SJCRH30 (cell line): Measurements from ENCODE around the gene PBX3. TPM values are rescaled to one million over a fixed set of nuclear protein-coding genes. Genes with fewer than 3 reads are reported as not detected.
"Not testable (repeated sequence)": the region's sequence is repeated elsewhere in the genome, so short reads cannot be mapped to it uniquely, and the experiment has no call there.

ENCODE experiments used
- DNase-seq, 2 experiments: peaks; one replicate each; pipeline ENCODE4 v3.0.0-alpha.2; 2015 to 2020
- H3K27ac ChIP-seq: fragments of 250-450 bp; sonication (Bioruptor Pico); 2 replicates; pipeline ENCODE4 v1.5.1; 2020; ENCODE audit warnings: mild to moderate bottlenecking, moderate library complexity
- H3K27me3 ChIP-seq: fragments of 250-450 bp; sonication (Bioruptor Pico); 2 replicates; pipeline ENCODE4 v1.5.1; 2020; ENCODE audit warnings: mild to moderate bottlenecking, moderate library complexity
- H3K36me3 ChIP-seq: fragments of 250-450 bp; sonication (Bioruptor Pico); 2 replicates; pipeline ENCODE4 v1.5.1; 2020; ENCODE audit warnings: mild to moderate bottlenecking, moderate library complexity
- H3K4me1 ChIP-seq: fragments of 250-450 bp; sonication (Bioruptor Pico); 2 replicates; pipeline ENCODE4 v1.5.1; 2020; ENCODE audit warnings: mild to moderate bottlenecking, moderate library complexity
- H3K4me3 ChIP-seq: fragments of 250-450 bp; sonication (Bioruptor Pico); 2 replicates; pipeline ENCODE4 v1.5.1; 2020; ENCODE audit warnings: mild to moderate bottlenecking, moderate library complexity
- H3K9me3 ChIP-seq: fragments of 250-450 bp; sonication (Bioruptor Pico); replicated peaks from 2 replicates; pipeline ENCODE4 v1.5.1; 2020; ENCODE audit warnings: mild to moderate bottlenecking, moderate library complexity
- total RNA-seq: library from RNA; depleted of rRNA; stranded (reverse); fragments of >200 nt; shearing (Covaris generic); gene quantifications from 2 replicates; pipeline ENCODE4 v1.2.3, GENCODE V29; 2014

The PBX3 gene
- total RNA-seq, 1 experiment from 2014 or later: 75.9 TPM

DNA sequence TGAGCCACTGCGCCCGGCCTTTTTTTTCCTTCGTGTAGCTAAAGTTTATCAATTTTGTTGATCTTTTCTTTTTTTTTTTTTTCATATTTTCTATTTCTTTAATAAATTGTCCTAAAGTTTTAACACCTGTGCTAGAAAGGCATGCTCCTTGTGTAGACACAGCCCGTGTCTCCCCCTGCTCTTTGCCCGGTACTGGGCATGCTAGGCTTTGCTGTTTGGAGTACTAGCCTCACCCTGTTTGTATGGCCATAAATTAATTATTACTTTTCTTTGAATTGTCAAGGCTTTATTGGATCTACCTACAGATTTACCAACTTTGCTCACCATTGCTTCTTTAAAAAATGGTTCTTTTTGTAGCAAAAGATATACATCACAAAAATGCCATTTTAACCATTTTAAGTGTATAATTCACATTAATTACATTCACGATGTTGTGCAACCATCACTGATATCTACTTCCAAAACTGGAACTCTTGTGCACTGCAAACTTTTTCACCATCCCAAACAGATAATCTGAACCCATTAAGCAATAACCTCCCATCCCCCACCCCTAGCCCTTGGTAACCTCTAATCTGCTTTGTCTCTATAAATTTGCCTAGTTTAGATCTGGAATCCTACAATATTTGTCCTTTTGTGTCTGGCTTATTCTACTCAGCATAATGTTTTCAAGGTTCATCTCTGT lies 31.5 kb downstream of the PBX3 start:
- DNase-seq, H3K4me3 ChIP-seq: not testable (repeated sequence)

DNA sequence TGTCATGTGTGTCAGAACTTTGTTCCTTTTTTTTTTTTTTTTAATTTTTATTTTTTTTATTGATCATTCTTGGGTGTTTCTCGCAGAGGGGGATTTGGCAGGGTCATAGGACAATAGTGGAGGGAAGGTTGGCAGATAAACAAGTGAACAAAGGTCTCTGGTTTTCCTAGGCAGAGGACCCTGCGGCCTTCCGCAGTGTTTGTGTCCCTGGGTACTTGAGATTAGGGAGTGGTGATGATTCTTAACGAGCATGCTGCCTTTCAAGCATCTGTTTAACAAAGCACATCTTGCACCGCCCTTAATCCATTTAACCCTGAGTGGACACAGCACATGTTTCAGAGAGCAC lies 32.0 kb downstream of the PBX3 start:
- not testable (repeated sequence) for DNase-seq, H3K27me3 ChIP-seq

More for the DNA sequence above, 31.5 kb downstream of the PBX3 start:
- Histone ChIP-seq H3K36me3 (peaks cover 38% of the 10 kb centered on the region), H3K9me3 (peaks cover 16% of the 10 kb centered on the region; the same call in 1 of the 2 replicates)
- H3K4me1 ChIP-seq, H3K27ac ChIP-seq, H3K27me3 ChIP-seq: not testable (repeated sequence)

DNA sequence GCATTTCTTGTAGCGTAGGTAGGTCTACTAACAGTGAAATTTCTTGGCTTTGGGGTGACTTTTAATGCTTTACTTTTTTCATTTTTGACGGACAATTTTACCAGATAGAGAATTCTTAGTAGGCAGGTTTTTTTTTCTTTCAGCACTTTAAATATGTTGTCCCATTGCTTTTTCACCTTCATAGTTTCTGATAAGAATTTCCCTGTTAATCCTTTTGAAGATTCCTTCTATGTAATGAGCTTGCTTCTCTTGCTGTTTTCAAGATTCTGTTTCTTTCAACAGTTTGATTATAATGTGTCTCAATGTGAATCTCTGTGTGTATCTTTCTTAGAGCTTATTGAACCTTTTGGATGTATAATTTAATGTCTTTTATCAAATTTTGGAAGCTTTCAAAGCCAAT lies 35.5 kb downstream of the PBX3 start:
- DNase-seq: no peak

More for the DNA sequence above, 32.0 kb downstream of the PBX3 start:
- not testable (repeated sequence) for H3K27ac ChIP-seq, H3K4me3 ChIP-seq, H3K4me1 ChIP-seq
- Histone ChIP-seq H3K36me3 (peaks cover 34% of the 10 kb centered on the region), H3K9me3 (peaks cover 16% of the 10 kb centered on the region; the same call in 1 of the 2 replicates)

DNA sequence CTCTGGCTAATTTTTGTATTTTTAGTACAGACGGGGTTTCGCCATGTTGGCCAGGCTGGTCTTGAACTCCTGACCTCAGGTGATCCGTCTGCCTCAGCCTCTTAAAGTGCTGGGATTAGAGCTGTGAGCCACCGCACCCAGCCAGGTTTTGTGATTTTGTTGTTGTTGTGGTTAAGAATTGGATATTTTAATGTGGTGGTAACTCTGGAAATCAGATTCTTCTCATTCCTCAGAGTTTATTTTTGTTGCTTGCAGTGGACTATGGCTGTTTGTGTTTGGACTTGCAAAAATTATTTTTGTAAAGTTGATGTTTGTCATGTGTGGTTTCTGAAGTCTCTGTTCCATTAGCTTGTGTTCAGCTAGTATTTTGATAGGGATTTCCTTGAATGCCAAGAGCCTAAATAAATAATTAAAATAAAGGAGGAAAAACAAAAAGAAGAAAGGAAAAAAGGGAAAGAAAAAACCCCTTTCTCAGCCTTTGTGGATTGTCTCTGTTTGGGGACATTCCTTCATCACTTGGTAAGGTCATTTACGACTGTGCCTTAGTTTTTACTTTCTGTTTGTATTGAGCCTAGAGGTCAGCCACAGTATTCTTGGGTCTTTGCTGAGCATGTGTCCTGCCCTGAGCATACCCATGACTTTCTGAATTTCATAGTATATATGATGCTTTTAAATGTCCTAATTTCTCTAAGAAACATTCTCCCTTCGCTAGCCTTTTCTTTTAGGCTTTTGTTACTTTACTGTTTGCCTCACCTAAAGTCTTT lies 37.3 kb downstream of the PBX3 start:
- Histone ChIP-seq H3K4me1 (no peaks in the 10 kb centered on the region), H3K4me3 (no peak overlapping the region), H3K27me3 (no peaks in the 10 kb centered on the region), H3K27ac (no peak overlapping the region), H3K36me3 (peaks cover 49% of the 10 kb centered on the region), H3K9me3 (peaks cover 14% of the 10 kb centered on the region; the same call in 1 of the 2 replicates)
- no peak for DNase-seq

More for the DNA sequence above, 35.5 kb downstream of the PBX3 start:
- H3K9me3 ChIP-seq: peaks cover 14% of the 10 kb centered on the region; the same call in 1 of the 2 replicates
- H3K27me3 ChIP-seq: no peaks in the 10 kb centered on the region
- no peaks in the 10 kb centered on the region for H3K4me1 ChIP-seq
- H3K27ac ChIP-seq: no peak overlapping the region
- no peak overlapping the region for H3K4me3 ChIP-seq
- peaks cover 39% of the 10 kb centered on the region for H3K36me3 ChIP-seq

DNA sequence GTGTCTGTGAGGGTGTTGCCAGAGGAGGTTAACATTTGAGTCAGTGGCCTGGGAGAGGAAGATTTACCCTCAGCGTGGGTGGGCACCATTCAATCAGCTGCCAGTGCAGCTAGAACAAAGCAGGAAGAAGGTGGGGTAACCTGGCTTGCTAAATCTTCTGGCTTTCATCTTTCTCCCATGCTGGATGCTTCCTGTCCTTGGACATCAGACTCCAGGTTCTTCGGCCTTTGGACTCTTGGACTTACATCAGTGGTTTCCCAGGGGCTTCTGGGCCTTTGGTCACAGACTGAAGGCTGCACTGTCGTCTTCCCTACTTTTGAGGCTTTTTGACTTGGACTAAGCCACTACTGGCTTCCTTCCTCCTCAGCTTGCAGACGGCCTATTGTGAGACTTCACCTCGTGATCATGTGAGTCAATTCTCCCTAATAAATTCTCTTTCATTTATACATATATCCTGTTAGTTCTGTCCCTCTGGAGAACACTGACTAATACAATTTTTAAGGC lies 38.1 kb downstream of the PBX3 start:
- H3K36me3 ChIP-seq: peaks cover 53% of the 10 kb centered on the region
- H3K4me3 ChIP-seq: no peak overlapping the region
- H3K9me3 ChIP-seq: peaks cover 14% of the 10 kb centered on the region; the same call in 1 of the 2 replicates
- H3K4me1 ChIP-seq: no peaks in the 10 kb centered on the region
- H3K27me3 ChIP-seq: no peaks in the 10 kb centered on the region
- H3K27ac ChIP-seq: no peak overlapping the region
- no peak for DNase-seq

DNA sequence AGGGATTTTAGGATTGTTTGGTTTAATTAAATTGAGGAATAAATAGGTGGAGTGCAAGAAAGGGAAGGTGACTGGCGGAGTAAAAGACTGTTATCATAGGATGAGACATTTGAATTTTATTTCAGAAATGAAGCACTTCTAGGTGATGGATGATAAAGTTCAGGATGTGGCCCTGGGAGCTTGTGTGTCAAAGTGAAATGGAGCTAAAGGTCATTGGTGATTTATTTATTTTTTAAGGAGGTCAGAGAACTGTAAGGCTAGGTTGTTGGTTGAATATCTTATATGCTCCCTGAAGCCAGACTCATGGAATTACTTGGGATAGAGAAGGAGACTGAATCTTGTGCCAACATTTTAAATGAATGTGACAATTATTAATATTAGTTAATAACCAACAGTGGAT lies 40.5 kb downstream of the PBX3 start:
- Histone ChIP-seq H3K27ac (no peak overlapping the region), H3K4me3 (no peak overlapping the region)

DNA sequence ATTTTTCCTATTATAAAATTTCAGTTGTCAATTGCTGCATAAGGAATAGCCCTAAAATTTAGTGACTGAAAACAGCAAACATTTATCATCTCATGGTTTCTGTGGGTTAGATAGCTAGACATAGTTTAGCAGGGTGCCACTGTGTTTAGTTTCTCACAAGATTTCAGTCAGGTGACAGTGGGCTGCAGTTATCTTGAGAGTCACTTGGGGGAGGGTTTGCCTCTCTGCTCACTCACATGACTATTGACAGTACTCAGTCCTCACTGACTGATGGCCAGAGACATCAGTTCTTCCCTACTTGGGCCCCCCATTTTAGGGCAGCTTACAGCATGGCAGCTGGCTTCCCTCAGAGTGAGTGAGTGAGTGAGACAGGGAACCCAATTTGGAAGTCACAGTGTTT lies 42.0 kb downstream of the PBX3 start:
- Histone ChIP-seq H3K4me1 (no peaks in the 10 kb centered on the region), H3K27me3 (no peaks in the 10 kb centered on the region), H3K36me3 (peaks cover 41% of the 10 kb centered on the region), H3K4me3 (no peak overlapping the region), H3K27ac (no peak overlapping the region), H3K9me3 (no peaks in the 10 kb centered on the region)
- DNase-seq: no peak

More for the DNA sequence above, 40.5 kb downstream of the PBX3 start:
- H3K36me3 ChIP-seq: peaks cover 48% of the 10 kb centered on the region
- no peaks in the 10 kb centered on the region for H3K4me1 ChIP-seq
- DNase-seq: no peak
- peaks cover 6% of the 10 kb centered on the region; the same call in 1 of the 2 replicates for H3K9me3 ChIP-seq
- H3K27me3 ChIP-seq: no peaks in the 10 kb centered on the region

DNA sequence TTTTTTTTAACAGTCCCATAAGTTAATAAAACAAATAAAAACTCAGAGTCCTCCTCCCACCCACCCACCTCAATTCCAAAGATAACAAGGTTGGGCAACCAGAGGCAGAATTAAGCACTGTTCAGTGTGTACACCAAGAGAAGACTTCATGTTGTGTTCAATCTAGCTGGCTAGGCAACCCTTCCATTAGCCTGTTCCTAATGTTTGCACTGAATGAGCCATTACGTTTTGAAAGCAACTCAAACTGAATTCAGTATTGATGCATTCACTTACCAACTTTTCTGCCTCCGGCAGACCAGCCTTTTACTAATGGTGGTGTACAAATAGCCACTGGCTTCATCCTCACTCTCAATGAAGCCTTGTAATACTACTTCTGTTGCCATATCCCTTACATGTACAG lies 47.5 kb downstream of the PBX3 start:
- peaks cover 24% of the 10 kb centered on the region for H3K36me3 ChIP-seq
- no peaks in the 10 kb centered on the region for H3K9me3 ChIP-seq
- DNase-seq: no peak
- no peak overlapping the region for H3K27ac ChIP-seq
- no peak overlapping the region for H3K4me3 ChIP-seq
- no peaks in the 10 kb centered on the region for H3K4me1 ChIP-seq
- H3K27me3 ChIP-seq: no peaks in the 10 kb centered on the region

DNA sequence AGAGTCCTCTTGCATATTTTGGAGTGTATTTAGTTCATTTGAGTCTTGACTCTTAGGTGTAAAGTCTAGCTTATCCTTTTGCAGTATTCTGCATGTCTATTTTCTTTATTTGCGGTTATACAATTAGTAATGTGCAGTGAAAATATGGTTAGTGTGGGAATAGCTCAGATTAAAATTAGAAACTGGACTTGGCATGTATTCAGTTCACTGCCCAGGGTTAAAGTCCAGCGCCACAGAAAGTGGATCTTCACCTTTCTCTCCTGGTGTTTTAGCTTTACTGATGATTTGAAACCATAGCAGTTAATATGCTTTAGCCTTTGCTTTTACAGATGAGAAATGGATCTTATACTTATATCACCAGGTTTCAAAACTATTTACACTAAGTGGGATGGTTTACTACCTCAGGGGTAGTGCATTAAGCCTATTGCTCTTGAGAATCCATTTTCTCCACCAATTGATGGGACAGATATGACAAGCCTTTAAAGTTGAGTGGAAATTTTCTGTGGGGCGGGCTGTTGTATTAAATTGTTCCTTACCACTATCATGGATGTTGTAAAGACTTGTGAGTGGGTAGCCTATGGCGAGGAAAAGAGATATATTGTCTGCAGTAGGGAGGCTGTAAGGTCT lies 48.9 kb downstream of the PBX3 start:
- no peak overlapping the region for H3K27ac ChIP-seq
- no peaks in the 10 kb centered on the region for H3K4me1 ChIP-seq
- no peak overlapping the region for H3K4me3 ChIP-seq
- H3K36me3 ChIP-seq: peaks cover 19% of the 10 kb centered on the region
- H3K9me3 ChIP-seq: no peaks in the 10 kb centered on the region
- no peak for DNase-seq
- H3K27me3 ChIP-seq: no peaks in the 10 kb centered on the region

DNA sequence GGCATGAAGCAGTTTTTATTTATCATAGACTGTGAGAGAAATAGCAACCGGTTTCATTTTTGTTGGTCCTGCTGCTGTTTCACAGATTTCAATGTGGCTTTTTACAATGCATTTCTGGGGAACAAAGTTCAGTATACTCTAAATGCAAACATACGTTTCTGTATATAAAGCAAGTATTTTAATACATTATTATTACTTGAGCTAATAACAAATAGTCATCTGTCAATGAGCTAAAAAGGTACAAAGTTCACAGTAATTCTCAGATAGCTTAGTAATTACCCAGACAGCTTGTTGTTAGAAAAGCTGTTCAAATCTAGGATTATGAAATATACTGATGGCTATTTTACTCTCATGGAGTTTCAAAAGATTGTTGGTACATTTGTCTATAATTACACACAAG lies 50.8 kb downstream of the PBX3 start:
- no peak for DNase-seq
- H3K4me1 ChIP-seq: no peaks in the 10 kb centered on the region
- H3K9me3 ChIP-seq: no peaks in the 10 kb centered on the region
- H3K36me3 ChIP-seq: peaks cover 25% of the 10 kb centered on the region
- H3K27me3 ChIP-seq: no peaks in the 10 kb centered on the region
- no peak overlapping the region for H3K4me3 ChIP-seq
- H3K27ac ChIP-seq: no peak overlapping the region

DNA sequence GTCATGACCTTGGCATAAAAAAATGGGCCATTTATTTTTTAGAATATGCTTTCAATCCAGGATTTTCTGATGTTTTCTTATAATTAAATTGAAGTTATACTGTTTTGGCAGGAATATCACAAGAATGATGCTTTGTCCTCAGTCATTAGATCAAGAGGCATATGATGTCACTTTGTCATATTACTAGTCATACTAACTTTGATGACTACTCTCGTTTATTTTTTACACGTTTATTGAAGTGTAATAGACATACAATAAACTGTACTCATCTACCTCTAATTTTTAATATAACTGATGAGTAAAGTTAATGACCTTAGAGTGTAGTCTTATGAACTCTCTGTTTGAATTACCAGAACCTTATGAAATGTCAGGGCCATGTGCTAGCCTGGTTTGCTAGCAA lies 56.4 kb downstream of the PBX3 start:
- H3K27ac ChIP-seq: no peak overlapping the region
- 0 out of 2 replicates have a peak, but pooled peaks cover 7% of the 10 kb centered on the region for H3K4me1 ChIP-seq
- no peaks in the 10 kb centered on the region for H3K27me3 ChIP-seq
- 0 out of 2 replicates have a peak, but pooled peaks cover 3% of the 10 kb centered on the region for H3K9me3 ChIP-seq
- DNase-seq: no peak
- no peak overlapping the region for H3K4me3 ChIP-seq
- H3K36me3 ChIP-seq: peaks cover 16% of the 10 kb centered on the region

DNA sequence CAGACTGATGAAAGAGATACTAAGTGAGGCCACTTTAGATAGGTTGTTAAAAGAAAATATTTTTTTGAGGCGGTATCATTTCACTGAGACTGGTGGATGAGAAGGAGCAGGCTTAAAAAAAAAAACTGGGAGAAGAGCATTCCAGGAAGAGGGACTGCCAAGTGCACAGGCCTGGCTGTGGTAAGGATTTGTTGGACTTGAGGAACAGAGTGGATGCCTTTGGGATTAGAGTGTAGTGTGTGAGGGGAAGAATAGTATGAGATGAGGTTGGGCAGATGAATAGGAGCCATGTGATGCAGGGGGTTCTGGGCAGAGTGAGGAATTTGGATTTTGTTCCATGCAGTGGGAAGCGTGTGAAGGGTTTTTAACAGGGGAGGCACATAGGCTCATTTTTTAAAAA lies 57.9 kb downstream of the PBX3 start:
- Histone ChIP-seq H3K4me1 (0 out of 2 replicates have a peak, but pooled peaks cover 7% of the 10 kb centered on the region), H3K27me3 (no peaks in the 10 kb centered on the region), H3K4me3 (no peak overlapping the region), H3K27ac (no peak overlapping the region), H3K36me3 (peaks cover 12% of the 10 kb centered on the region), H3K9me3 (0 out of 2 replicates have a peak, but pooled peaks cover 3% of the 10 kb centered on the region)
- DNase-seq: peak; percentile 15 to 32

DNA sequence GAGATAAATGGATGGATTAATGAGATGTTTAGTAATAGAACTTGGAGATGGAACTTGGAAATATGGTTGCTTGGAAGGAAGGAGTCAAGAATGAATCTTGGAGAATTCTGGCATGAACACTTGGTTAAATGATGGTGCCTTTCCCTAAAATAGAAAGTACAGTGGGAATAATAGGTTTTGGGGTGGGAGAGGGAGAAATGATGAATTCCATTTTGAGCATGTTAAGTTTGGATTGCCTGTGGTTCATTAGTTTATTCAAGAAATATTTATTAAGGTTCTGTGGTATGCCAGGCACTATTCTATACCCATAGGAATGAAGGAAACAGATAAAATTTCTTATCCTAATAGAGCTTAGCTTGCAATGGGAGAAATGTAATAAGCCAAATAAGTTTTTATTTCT lies 58.4 kb downstream of the PBX3 start:
- DNase-seq: no peak
- no peaks in the 10 kb centered on the region for H3K27me3 ChIP-seq
- 0 out of 2 replicates have a peak, but pooled peaks cover 7% of the 10 kb centered on the region for H3K4me1 ChIP-seq
- no peak overlapping the region for H3K4me3 ChIP-seq
- H3K9me3 ChIP-seq: 0 out of 2 replicates have a peak, but pooled peaks cover 3% of the 10 kb centered on the region
- peaks cover 12% of the 10 kb centered on the region for H3K36me3 ChIP-seq
- no peak overlapping the region for H3K27ac ChIP-seq

DNA sequence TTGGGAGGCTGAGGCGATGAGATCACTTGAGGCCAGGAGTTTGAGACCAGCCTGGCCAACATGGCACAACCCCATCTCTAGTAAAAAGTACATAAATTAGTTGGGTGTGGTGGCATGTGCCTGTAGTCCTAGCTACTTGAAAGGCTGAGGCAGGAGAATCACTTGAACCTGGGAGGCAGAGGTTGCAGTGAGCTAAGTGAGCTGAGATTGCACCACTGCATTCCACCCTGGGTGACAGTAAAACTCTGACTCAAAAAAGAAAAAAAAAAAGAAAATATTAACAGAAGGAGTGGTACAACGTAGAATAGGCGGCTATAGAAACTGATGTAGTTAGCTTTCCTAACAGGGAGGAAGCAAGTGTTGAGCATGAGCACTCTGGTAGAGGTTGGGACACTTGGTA lies 59.9 kb downstream of the PBX3 start:
- no peak overlapping the region for H3K4me3 ChIP-seq
- DNase-seq: no peak
- no peak overlapping the region for H3K27ac ChIP-seq
- H3K9me3 ChIP-seq: 0 out of 2 replicates have a peak, but pooled peaks cover 3% of the 10 kb centered on the region
- peaks cover 4% of the 10 kb centered on the region for H3K36me3 ChIP-seq
- H3K27me3 ChIP-seq: no peaks in the 10 kb centered on the region
- H3K4me1 ChIP-seq: 0 out of 2 replicates have a peak, but pooled peaks cover 7% of the 10 kb centered on the region
